Hepatic stellate cell (primary cell): ENCODE data around the gene NUDT15.
A peak's percentile ranks its signal among the peaks of the same experiment; 100 is the strongest.
"Not testable (repeated sequence)": the region's sequence is repeated elsewhere in the genome, so short reads cannot be mapped to it uniquely, and the experiment has no call there.

Source experiments
- DNase-seq: peaks from one replicate; pipeline ENCODE4 v3.0.0; 2011; ENCODE audit warnings: low spot score

NUDT15 gene

DNA sequence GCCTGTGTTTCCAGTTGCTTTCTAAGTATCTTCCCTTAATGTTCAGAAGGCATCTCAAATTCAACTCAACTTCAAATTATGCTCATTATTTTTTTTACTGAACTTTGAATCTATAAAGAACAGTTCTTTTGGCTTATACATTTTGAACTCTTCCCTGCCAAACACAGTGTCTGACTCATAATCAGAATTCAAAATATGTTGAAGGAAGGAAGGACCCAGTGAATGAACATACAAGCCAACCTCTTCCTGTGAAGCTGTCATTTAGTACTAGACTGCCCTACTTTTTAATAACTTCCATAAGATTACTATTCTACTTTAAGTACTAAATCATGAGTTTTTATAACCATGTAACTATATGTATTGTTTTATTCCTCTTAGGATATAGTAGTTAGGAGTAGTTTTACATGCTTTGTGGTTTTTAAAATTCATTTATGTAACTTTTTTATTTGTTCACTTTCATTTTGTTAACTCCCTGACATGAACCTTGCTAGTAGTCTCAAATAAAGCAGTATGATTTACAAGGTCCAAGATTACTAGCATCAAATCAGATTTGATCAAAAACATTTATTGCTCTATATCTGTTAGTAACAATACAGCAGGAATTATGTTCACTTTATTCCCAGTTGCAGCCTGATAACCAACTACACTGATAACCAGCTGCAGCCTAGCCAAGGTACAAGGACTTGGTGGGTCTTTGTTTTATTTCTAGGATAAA is 6.4 kb downstream of the NUDT15 start:
- peak; percentile 53 for DNase-seq

GRCh38 chr13:48050550-48050949 is 13.0 kb downstream of the NUDT15 start:
- DNase-seq = no peak

DNA sequence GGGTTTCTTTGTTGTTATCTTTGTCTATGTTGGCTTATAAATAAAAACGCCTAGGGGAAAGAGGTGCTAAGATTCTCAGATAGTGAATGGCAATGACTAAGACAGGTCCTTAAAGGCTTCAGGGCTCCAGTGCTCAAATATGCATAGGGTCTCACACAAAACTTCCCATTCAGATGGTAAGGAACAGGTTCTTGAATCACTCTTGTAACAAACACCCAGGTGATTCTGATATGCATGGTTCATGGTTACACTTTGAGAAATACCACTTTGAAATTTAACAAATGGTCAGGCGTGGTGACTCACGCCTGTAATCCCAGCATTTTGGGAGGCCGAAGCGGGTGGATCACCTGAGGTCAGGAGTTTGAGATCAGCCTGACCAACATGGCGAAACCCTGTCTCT is 17.1 kb downstream of the NUDT15 start:
- no peak for DNase-seq

DNA sequence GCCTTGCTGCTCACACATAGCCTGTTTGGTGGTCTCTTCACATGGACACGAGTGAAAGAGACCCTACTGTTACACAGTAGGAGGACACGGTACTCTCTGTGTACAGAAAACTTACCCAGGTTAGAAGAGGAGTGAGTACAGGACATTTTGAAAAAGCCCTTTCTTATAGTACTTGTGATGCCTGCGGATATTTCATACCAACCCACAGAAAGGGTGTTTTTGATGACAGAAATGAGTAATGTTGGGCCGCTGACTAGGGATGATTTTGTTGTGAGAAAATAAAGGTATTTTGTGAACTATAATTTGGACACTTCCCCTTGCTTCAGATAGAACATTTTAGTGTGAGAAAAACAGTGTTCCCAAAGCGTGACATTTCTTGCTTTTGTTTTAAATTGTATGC is 18.2 kb downstream of the NUDT15 start:
- no peak for DNase-seq

DNA sequence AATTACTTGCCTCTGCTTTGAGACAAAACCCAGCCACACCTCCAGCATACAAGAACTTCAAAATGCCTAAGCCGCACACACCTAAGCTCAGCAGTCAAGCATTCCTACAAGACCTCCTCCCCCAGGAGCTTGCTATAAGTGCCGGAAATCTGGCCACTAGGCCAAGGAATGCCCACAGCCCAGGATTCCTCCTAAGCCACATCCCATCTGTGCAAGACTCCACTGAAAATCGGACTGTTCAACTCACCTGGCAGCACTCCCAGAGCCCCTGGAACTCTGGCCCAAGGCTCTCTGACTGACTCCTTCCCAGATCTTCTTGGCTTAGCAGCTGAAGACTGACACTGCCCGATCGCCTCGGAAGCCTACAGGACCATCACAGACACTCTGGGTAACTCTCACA is 21.0 kb downstream of the NUDT15 start:
- not testable (repeated sequence) for DNase-seq

GRCh38 chr13:48059951-48060350 is 22.4 kb downstream of the NUDT15 start:
- not testable (repeated sequence) for DNase-seq

- no peak for DNase-seq
Observed at GRCh38 chr13:48066310-48066989, 28.9 kb downstream of the NUDT15 start.

DNA sequence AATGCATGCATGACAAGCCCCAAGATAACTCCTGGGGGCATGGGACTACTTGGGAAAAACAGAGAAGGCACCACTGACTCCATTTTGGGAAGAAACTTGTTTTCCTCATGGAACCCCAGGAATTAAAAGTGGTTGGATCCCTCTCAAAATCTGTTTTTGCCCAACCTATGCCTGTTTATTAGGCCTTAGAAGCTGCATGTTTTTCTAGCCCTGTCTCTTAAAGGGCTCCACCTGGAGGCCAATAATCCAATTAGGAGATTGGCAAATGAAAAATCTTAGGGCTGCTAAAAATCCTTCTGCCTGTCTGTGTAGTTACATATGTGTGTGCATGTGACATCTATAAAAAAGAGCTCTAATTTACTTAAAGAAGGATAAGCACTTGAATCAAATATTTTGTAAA is 30.5 kb downstream of the NUDT15 start:
- no peak for DNase-seq

- DNase-seq = no peak
Observed at GRCh38 chr13:48068952-48069351, 31.4 kb downstream of the NUDT15 start.

- DNase-seq = no peak
Observed at GRCh38 chr13:48069573-48069972, 32.0 kb downstream of the NUDT15 start.

- DNase-seq = no peak
Observed at GRCh38 chr13:48070942-48071341, 33.4 kb downstream of the NUDT15 start.

- DNase-seq = no peak
Observed at GRCh38 chr13:48072304-48072703, 34.8 kb downstream of the NUDT15 start.

DNA sequence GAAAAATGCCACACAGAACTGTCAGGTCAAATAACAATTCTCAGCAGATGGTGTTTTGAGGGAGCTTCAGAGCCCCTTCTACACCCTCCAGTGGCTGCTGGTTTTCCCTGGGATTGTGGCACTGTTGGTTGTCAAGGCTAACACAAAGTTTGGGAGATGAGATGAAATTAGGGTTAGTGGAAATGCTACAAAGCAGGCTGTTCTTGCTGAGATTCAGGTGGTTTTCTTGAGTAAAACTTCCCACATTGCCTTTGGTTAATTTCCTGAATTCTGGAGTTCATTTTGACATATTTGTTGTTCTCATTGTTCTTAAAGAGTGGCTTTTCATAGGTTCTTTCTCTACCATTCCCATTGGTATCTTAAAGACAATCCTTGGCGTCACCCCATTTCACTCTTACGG is 35.3 kb downstream of the NUDT15 start:
- no peak for DNase-seq

DNA sequence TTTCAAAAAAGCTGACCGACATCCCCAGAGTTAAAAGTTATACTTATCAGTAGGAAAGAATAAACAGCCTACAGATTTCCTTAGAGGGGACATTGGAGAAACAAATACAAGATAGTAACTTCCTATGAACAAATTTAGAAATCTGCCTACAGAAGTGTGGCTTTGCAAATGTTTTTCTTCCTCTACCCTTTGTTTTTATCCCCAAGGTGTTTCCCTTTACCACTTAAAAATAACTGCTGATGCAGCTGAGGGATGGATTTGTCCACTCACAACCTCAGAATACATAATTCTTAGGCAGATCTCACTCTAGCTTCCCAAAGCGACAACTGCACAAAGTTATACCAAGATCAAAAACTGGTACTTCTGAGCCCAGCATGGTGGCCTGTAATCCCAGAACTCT is 36.5 kb downstream of the NUDT15 start:
- no peak for DNase-seq

- DNase-seq = no peak
Observed at GRCh38 chr13:48078251-48078656, 40.7 kb downstream of the NUDT15 start.

DNA sequence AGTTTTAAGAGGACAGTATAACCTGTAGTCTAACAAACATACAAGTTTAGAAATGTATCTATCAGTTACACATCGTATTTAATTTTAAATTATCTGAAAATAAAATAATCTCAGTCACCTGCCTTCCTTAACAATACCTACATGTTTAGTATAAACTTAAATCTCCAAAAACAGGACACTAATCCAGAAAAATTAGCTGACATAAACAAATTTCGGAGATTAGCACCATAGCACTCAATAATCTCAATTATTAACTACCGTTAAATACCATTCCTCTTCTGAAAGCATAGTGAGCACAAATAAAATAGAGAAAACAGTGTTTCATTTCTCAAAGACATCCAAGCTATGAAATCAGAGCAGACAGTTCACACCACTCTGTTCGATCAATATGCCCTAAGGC is 44.2 kb downstream of the NUDT15 start:
- no peak for DNase-seq

- DNase-seq = no peak
Observed at GRCh38 chr13:48086272-48086671, 48.7 kb downstream of the NUDT15 start.

GRCh38 chr13:48093588-48093987 is 56.1 kb downstream of the NUDT15 start:
- DNase-seq = no peak

GRCh38 chr13:48094404-48094780 is 56.9 kb downstream of the NUDT15 start:
- no peak for DNase-seq

DNA sequence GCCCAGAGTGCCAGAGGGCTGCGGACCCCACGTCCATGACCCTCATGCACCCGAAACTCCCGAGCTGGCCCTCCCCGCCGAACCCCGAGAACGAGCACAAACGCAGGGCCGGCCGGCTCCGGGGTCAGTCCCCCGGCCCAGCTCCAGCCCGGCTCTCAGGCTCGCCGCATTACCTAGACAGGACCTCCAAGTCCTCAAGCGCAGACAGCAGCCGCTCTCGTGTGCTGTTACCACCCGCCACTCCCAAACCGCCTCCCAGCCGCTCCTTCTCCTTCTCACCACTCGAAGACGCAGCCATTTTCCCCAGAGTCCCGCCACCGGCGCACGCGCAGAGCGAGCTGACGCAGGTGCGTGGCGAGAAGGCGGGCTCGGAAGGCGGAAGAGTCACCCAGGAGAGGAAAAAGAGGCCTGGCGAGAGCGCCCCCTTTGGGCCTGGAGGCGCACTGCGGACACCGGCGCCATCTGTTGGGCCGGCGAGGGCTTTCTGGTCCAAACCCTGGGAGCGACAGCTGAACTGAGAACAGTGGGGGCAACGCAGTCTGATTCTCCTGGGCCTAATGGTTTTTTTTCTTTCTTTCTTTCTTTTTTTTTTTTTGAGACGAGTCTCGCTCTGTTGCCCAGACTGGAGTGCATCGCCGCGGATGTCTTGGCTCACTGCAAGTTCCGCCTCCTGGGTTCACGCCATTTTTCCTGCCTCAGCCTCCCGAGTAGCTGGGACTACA is 57.4 kb downstream of the NUDT15 start, which contains the start of gene MED4:
Gene MED4 (minus strand): TSS at position 324 of the 722 bp plus-strand sequence. CDS start 26 bp downstream, at position 298.
- DNase-seq = peak; percentile 96

GRCh38 chr13:48096670-48097069 is 59.1 kb downstream of the NUDT15 start:
- DNase-seq = no peak
